HepG2 (cell line): ENCODE measurements around the gene MMP17. TPM values are rescaled to one million over a fixed set of nuclear protein-coding genes. Genes with fewer than 3 reads are reported as not detected.
A peak's percentile ranks its signal among the peaks of the same experiment; 100 is the strongest.

Experiments
- ATAC-seq: fragments of 200-7000 bp; cut with Tn5 transposase; 3 replicates; pipeline ENCODE4 v1.9.1; 2020; ENCODE audit warnings: mild to moderate bottlenecking, moderate library complexity
- BruUV-seq: library from RNA; stranded (reverse); fragments of 400-500 nt; replicated peaks from 2 replicates; lab custom pipeline; 2021; lab: Mats Ljungman, UMichigan
- CTCF ChIA-PET: fragments of 300-600 bp; formaldehyde crosslinking; extraction: SDS; loops from one replicate; lab custom pipeline; 2021; ENCODE audit warnings: low total read pairs, inconsistent platforms, low intra/inter-chr PET ratio; lab: Yijun Ruan, JAX
- POLR2A ChIA-PET: fragments of 350-600 bp; sonication (Branson Sonifier 250); formaldehyde crosslinking; loops from one replicate; lab custom pipeline; 2020; ENCODE audit warnings: antibody characterized with exemption, inconsistent platforms; lab: Yijun Ruan, JAX
- DNase-seq: peaks from one replicate; pipeline ENCODE4 v3.0.0-alpha.2; 2015; ENCODE audit warnings: low spot score
- FAIRE-seq: peaks from 3 replicates; lab custom pipeline; 2011; peaks lifted over from hg19 to GRCh38; lab: Jason Lieb, UNC
- H2AFZ ChIP-seq: one replicate; pipeline ENCODE4 v1.6.1; 2011; ENCODE audit warnings: low read length, inconsistent platforms
- H3K27ac ChIP-seq: fragments of 300-600 bp; 3 replicates; pipeline ENCODE4 v1.8.0; 2011; ENCODE audit warnings: mixed run types, mild to moderate bottlenecking, mixed read lengths, low read length, inconsistent platforms; ENCODE audit not compliant: insufficient read depth; ENCODE audit errors: extremely low read length
- H3K27me3 ChIP-seq, 2 experiments: fragments of 200-600 bp in 1 of 2; 2 replicates in 1 of 2; 3 replicates in 1 of 2; pipeline versions ENCODE4 v1.6.0 to v1.8.0; 2011; ENCODE audit warnings: low read length in 2 of 2, mild to moderate bottlenecking in 2 of 2, moderate library complexity in 2 of 2, inconsistent platforms in 1 of 2; ENCODE audit not compliant: insufficient read depth in 2 of 2, control insufficient read depth in 1 of 2
- H3K36me3 ChIP-seq, 2 experiments: fragments of 200-600 bp in 1 of 2; replicated peaks in 1 of 2; 2 replicates in 1 of 2; 3 replicates in 1 of 2; pipeline versions ENCODE4 v1.5.1 to v1.8.0; 2011; ENCODE audit warnings: low read length in 2 of 2, inconsistent platforms in 1 of 2; ENCODE audit not compliant: insufficient read depth in 2 of 2, control insufficient read depth in 1 of 2
- H3K4me1 ChIP-seq: 2 replicates; pipeline ENCODE4 v1.5.1; 2012; ENCODE audit warnings: low read length, inconsistent platforms; ENCODE audit not compliant: insufficient read depth
- H3K4me2 ChIP-seq: 2 replicates; pipeline ENCODE4 v1.6.0; 2011; ENCODE audit warnings: low read depth, low read length, inconsistent platforms
- H3K4me3 ChIP-seq, 3 experiments: fragments of 200-600 bp in 1 of 3; sonication (generic), shearing (Covaris generic) in 1 of 3; replicated peaks in 1 of 3; 2 replicates each; pipeline ENCODE4 v1.5.1; 2011 to 2016; ENCODE audit warnings: low read length in 3 of 3, inconsistent platforms in 2 of 3, low read depth in 2 of 3, mild to moderate bottlenecking in 2 of 3, control low read depth in 1 of 3, mixed read lengths in 1 of 3; ENCODE audit not compliant: insufficient read depth in 1 of 3
- H3K79me2 ChIP-seq: one replicate; pipeline ENCODE4 v1.6.1; 2011; ENCODE audit warnings: low read length, inconsistent platforms; ENCODE audit not compliant: insufficient read depth
- H3K9ac ChIP-seq: 2 replicates; pipeline ENCODE4 v1.6.0; 2011; ENCODE audit warnings: mild to moderate bottlenecking, low read depth, low read length, inconsistent platforms; ENCODE audit not compliant: insufficient read depth
- H3K9me3 ChIP-seq: 2 replicates; pipeline ENCODE4 v1.5.1; 2012; ENCODE audit warnings: mild to moderate bottlenecking, low read length
- H4K20me1 ChIP-seq: 2 replicates; pipeline ENCODE4 v1.6.0; 2011; ENCODE audit warnings: inconsistent platforms, mild to moderate bottlenecking, low read length, moderate library complexity; ENCODE audit not compliant: insufficient read depth
- AGO2 ChIP-seq: fragments of 200-400 bp; formaldehyde crosslinking; optimal IDR thresholded peaks from 2 replicates; pipeline ENCODE3; 2017; ENCODE audit warnings: mild to moderate bottlenecking, low read depth, low read length, moderate library complexity
- BRD4 ChIP-seq: sonication (generic); formaldehyde crosslinking; IDR thresholded peaks from 2 replicates; pipeline ENCODE4 v1.4.0; 2020; ENCODE audit warnings: missing genetic modification reagents
- CCAR2 ChIP-seq: fragments of 200-400 bp; formaldehyde crosslinking; optimal IDR thresholded peaks from 2 replicates; pipeline ENCODE3; 2018; ENCODE audit warnings: low read depth, mild to moderate bottlenecking, low read length, moderate library complexity
- FOXC1 ChIP-seq: sonication (generic); formaldehyde crosslinking; IDR thresholded peaks from 2 replicates; pipeline ENCODE4 v1.8.0; 2022; ENCODE audit warnings: mild to moderate bottlenecking, missing genetic modification reagents, borderline replicate concordance
- MBD4 ChIP-seq: IDR thresholded peaks from 2 replicates; pipeline ENCODE4 v1.6.1; 2012; ENCODE audit warnings: low read length, inconsistent platforms, borderline replicate concordance
- MYPOP ChIP-seq: sonication (generic); formaldehyde crosslinking; IDR thresholded peaks from 2 replicates; pipeline ENCODE4 v1.8.1; 2023; ENCODE audit warnings: mild to moderate bottlenecking, moderate library complexity, missing genetic modification reagents
- PHF5A ChIP-seq: IDR thresholded peaks from one replicate; pipeline ENCODE4 v1.6.1; 2018; ENCODE audit warnings: low read depth, missing genetic modification reagents; ENCODE audit not compliant: unreplicated experiment
- SP5 ChIP-seq: IDR thresholded peaks from 2 replicates; pipeline ENCODE4 v1.6.1; 2016; ENCODE audit warnings: low read depth, borderline replicate concordance
- SRF ChIP-seq: IDR thresholded peaks from 2 replicates; pipeline ENCODE4 v1.6.1; 2011; ENCODE audit warnings: mild to moderate bottlenecking, low read depth, low read length, moderate library complexity
- ZFP36 ChIP-seq: fragments of 150-350 bp; IDR thresholded peaks from 2 replicates; pipeline ENCODE4 v1.6.1; 2018; ENCODE audit warnings: borderline replicate concordance, low read length, low read depth; ENCODE audit not compliant: partially characterized antibody
- ZNF562 ChIP-seq: sonication (generic); formaldehyde crosslinking; IDR thresholded peaks from 2 replicates; pipeline ENCODE4 v1.8.0; 2022; ENCODE audit warnings: missing genetic modification reagents, borderline replicate concordance
- WGBS: methylation state at CpG from one replicate; pipeline ENCODE4 v1.1.6; 2017; ENCODE audit warnings: low lambda C conversion rate; 5-methylcytosine and 5-hydroxymethylcytosine counted together
- in situ Hi-C: cut with HindIII; loops from 2 replicates; pipeline ENCODE4 v1.10.0; 2017; ENCODE audit warnings: low pct_unique_long_range_greater_than_20kb; ENCODE audit not compliant: extremely low pct_ligation_motif_present
- intact Hi-C: fragments of 100-400 bp; cut with micrococcal nuclease; formaldehyde crosslinking; loops from one replicate; pipeline ENCODE4 v1.10.0; 2022; ENCODE audit not compliant: unreplicated experiment
- polyA plus RNA-seq, 8 experiments: library from polyadenylated mRNA; depleted of rRNA in 3 of 8; stranded (reverse) in 7 of 8; unstranded in 1 of 8; fragments of >200 nt; fragmentation: Illumina TruSeq in 4 of 8; extraction: Trizol in 4 of 8; gene quantifications; 2 replicates each; pipeline versions ENCODE4 v1.2.1 to v1.2.3, GENCODE V29; 2011 to 2016; ENCODE audit warnings: low read depth in 4 of 8, missing spikeins in 1 of 8, mixed read lengths in 1 of 8; ENCODE audit not compliant: insufficient read depth in 1 of 8
- total RNA-seq, 5 experiments: library from RNA; depleted of rRNA; stranded (reverse); fragments of >200 nt; fragmentation: Illumina TruSeq; extraction: Trizol; gene quantifications; 2 replicates each; pipeline ENCODE4 v1.2.3, GENCODE V29; 2016; ENCODE audit warnings: low read depth in 1 of 5
- TF ChIP-seq, protein P1 (sequence below): sonication (generic); formaldehyde crosslinking; IDR thresholded peaks from 2 replicates; pipeline ENCODE4 v1.5.0; 2020; ENCODE audit warnings: missing genetic modification reagents
- TF ChIP-seq, protein P2 (sequence below): sonication (generic); formaldehyde crosslinking; IDR thresholded peaks from 2 replicates; pipeline ENCODE4 v1.4.0; 2020; ENCODE audit warnings: mild to moderate bottlenecking, missing genetic modification reagents, borderline replicate concordance
- TF ChIP-seq, protein P3 (sequence below): sonication (generic); formaldehyde crosslinking; conservative IDR thresholded peaks from 2 replicates; pipeline ENCODE4 v1.8.0; 2022; ENCODE audit warnings: mild to moderate bottlenecking, moderate library complexity, missing genetic modification reagents

MMP17 gene
- total and polyA plus RNA-seq, 2 of the 13 experiments (the other 11 are each of a cell fraction or from before 2014, with no cell fraction given), result 0.55 to 0.80 TPM

GRCh38 chr12:131786331-131786730, 41.9 kb upstream of the MMP17 start:
- ChIA-PET CTCF (no interaction called here), POLR2A (no interaction called here)

DNA sequence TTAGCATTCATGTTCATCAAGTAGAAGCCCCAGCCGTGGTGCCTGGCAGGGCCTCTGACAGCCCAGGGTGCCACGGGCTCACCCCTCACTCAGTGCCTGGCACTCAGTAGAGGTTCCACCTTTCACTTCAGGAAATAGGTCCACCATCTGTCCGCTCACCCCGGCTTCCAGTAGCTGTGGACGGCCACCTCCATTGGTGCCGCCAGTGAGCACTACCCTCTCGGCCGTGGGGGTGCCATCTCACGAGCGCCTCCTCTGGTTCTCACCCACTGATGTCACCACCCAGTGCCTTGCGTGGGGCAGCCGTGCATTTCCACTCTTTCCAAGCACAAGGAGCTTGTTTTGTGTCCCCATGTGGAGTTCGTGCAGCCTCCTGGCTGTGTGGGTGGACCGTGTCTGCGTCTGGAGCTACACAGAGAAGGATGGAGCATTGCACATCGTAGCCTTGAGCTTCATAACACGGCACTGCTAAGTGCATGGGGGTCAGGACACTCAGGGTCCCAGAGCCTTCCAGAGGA, 41.0 kb upstream of the MMP17 start:
- Histone ChIP-seq H3K4me2 (no peak overlapping the region), H3K27ac (no peak overlapping the region), H4K20me1 (no peaks in the 10 kb centered on the region), H3K27me3 (no peaks in the 10 kb centered on the region), H3K4me3 (no peak overlapping the region), H3K9ac (no peak overlapping the region), H3K4me1 (no peaks in the 10 kb centered on the region), H2AFZ (no peak overlapping the region), H3K9me3 (no peaks in the 10 kb centered on the region), H3K79me2 (no peaks in the 10 kb centered on the region), H3K36me3 (peaks cover 8 to 55% of the 10 kb centered on the region in 2 experiments; a peak in 4 of 5 replicates)
- intact Hi-C loops, result no loop called here
- BruUV-seq, result no TSS peak
- in situ Hi-C loops, result no loop called here
- no peak for DNase-seq
- CTCF ChIA-PET, result no interaction called here
- FAIRE-seq, result no peak
- 96% methylated on average over 15 of the region's 17 CpGs for WGBS
- ATAC-seq, result peak; percentile 37
- POLR2A ChIA-PET, result no interaction called here
- TF ChIP-seq SRF (no peak), PHF5A (CRISPR knock-in tag) (no peak), SP5 (CRISPR knock-in tag) (no peak)
- TF ChIP-seq, protein P1, sequence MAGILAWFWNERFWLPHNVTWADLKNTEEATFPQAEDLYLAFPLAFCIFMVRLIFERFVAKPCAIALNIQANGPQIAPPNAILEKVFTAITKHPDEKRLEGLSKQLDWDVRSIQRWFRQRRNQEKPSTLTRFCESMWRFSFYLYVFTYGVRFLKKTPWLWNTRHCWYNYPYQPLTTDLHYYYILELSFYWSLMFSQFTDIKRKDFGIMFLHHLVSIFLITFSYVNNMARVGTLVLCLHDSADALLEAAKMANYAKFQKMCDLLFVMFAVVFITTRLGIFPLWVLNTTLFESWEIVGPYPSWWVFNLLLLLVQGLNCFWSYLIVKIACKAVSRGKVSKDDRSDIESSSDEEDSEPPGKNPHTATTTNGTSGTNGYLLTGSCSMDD (CRISPR knock-in tag), result no peak
- TF ChIP-seq, protein P2, sequence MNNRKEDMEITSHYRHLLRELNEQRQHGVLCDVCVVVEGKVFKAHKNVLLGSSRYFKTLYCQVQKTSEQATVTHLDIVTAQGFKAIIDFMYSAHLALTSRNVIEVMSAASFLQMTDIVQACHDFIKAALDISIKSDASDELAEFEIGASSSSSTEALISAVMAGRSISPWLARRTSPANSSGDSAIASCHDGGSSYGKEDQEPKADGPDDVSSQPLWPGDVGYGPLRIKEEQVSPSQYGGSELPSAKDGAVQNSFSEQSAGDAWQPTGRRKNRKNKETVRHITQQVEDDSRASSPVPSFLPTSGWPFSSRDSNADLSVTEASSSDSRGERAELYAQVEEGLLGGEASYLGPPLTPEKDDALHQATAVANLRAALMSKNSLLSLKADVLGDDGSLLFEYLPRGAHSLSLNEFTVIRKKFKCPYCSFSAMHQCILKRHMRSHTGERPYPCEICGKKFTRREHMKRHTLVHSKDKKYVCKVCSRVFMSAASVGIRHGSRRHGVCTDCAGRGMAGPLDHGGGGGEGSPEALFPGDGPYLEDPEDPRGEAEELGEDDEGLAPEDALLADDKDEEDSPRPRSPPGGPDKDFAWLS, result no peak
- TF ChIP-seq, protein P3, sequence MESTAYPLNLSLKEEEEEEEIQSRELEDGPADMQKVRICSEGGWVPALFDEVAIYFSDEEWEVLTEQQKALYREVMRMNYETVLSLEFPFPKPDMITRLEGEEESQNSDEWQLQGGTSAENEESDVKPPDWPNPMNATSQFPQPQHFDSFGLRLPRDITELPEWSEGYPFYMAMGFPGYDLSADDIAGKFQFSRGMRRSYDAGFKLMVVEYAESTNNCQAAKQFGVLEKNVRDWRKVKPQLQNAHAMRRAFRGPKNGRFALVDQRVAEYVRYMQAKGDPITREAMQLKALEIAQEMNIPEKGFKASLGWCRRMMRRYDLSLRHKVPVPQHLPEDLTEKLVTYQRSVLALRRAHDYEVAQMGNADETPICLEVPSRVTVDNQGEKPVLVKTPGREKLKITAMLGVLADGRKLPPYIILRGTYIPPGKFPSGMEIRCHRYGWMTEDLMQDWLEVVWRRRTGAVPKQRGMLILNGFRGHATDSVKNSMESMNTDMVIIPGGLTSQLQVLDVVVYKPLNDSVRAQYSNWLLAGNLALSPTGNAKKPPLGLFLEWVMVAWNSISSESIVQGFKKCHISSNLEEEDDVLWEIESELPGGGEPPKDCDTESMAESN (CRISPR knock-in tag), result no peak

More at GRCh38 chr12:131786331-131786730, 41.9 kb upstream of the MMP17 start:
- Histone ChIP-seq H2AFZ (no peak overlapping the region), H3K4me2 (no peak overlapping the region), H3K9me3 (no peaks in the 10 kb centered on the region), H3K27me3 (no peaks in the 10 kb centered on the region), H3K4me3 (no peak overlapping the region), H3K4me1 (no peaks in the 10 kb centered on the region), H4K20me1 (no peaks in the 10 kb centered on the region), H3K36me3 (peaks cover 9 to 53% of the 10 kb centered on the region in 2 experiments; a peak in 4 of 5 replicates), H3K9ac (no peak overlapping the region), H3K79me2 (no peaks in the 10 kb centered on the region), H3K27ac (no peak overlapping the region)
- in situ Hi-C loops (no loop called here), intact Hi-C loops (no loop called here)
- 100% methylated on average over 3 of the region's 15 CpGs for WGBS
- DNase-seq, result no peak
- peak; percentile 28; the same call in 2 of the 3 replicates for ATAC-seq
- BruUV-seq, result no TSS peak
- no peak for FAIRE-seq
- TF ChIP-seq ZFP36 (no peak), BRD4 (no peak), MBD4 (no peak), CCAR2 (no peak), FOXC1 (CRISPR knock-in tag) (no peak), MYPOP (CRISPR knock-in tag) (no peak), AGO2 (peak; percentile 62), ZNF562 (CRISPR knock-in tag) (no peak)
